A549 treated with AZD9567 at 1 μM for 4 hours (cell line): ENCODE data around the gene NOB1. TPM values are rescaled to one million over a fixed set of nuclear protein-coding genes. Genes with fewer than 3 reads are reported as not detected.

Experiments used
- total RNA-seq: library from RNA; stranded (reverse); fragments of 200-300 nt; extraction: Qiagen RNA extraction; gene quantifications from 5 replicates; pipeline ENCODE4 v1.2.3, GENCODE V29; 2022; ENCODE audit not compliant: insufficient read depth

NOB1 gene
- 109 to 122 TPM (median 112 TPM) in 5 replicates for total RNA-seq

GRCh38 chr16:69754469-69755310 lies at the start of gene NOB1:
TSS of gene NOB1 (minus strand) at chr16:69754926. CDS start at chr16:69754910, 16 bp downstream.

GRCh38 chr16:69761983-69762813 lies 7.5 kb upstream of the NOB1 start, which contains the start of gene WWP2:
TSS of gene WWP2 (plus strand) at chr16:69762332. CDS start at chr16:69787011, 24,679 bp downstream.

GRCh38 chr16:69726313-69727060 lies 28.2 kb downstream of the NOB1 start, which contains the start of gene NQO1:
TSS of gene NQO1 (minus strand) at chr16:69726560. CDS start at chr16:69726439, 121 bp downstream.

Other genes starting within 250 kb of the NOB1 start
- 4.3 to 7.8 TPM (median 6.1 TPM) in 5 replicates for gene NFAT5, start 189.0 kb downstream of the NOB1 start, total RNA-seq
- gene NQO1, start 28.4 kb downstream of the NOB1 start, total RNA-seq: 2,343 to 2,555 TPM (median 2,462 TPM) in 5 replicates
- gene WWP2, start 7.4 kb upstream of the NOB1 start, total RNA-seq: 19.5 to 26.1 TPM (median 21.5 TPM) in 5 replicates
- 0.10 to 0.19 TPM (median 0.17 TPM) in 3 of 5 replicates, not detected in the others for gene CLEC18A, start 196.4 kb upstream of the NOB1 start, total RNA-seq